IMR-90 (cell line): ENCODE measurements around the gene LDLRAD4. TPM values are rescaled to one million over a fixed set of nuclear protein-coding genes. Genes with fewer than 3 reads are reported as not detected.

Experiments used
- ATAC-seq: fragments of 200-7000 bp; cut with Tn5 transposase; 2 replicates; pipeline ENCODE4 v1.9.1; 2020; ENCODE audit warnings: low read depth, mild to moderate bottlenecking, moderate library complexity
- BruUV-seq: library from RNA; stranded (reverse); fragments of 400-500 nt; replicated peaks from 2 replicates; lab custom pipeline; 2021; lab: Mats Ljungman, UMichigan
- CTCF ChIA-PET: fragments of 300-600 bp; formaldehyde crosslinking; extraction: SDS; loops from one replicate; lab custom pipeline; 2021; ENCODE audit warnings: antibody characterized with exemption; lab: Yijun Ruan, JAX
- POLR2A ChIA-PET: fragments of 300-600 bp; sonication (Branson Sonifier 250); formaldehyde crosslinking; loops from one replicate; lab custom pipeline; 2022; ENCODE audit warnings: antibody characterized with exemption; ENCODE audit not compliant: unreplicated experiment; lab: Charles Lee
- DNase-seq: peaks from one replicate; pipeline ENCODE4 v3.0.0; 2013
- H2AFZ ChIP-seq: replicated peaks from 2 replicates; pipeline ENCODE3; 2013; ENCODE audit warnings: low read length, mild to moderate bottlenecking; ENCODE audit not compliant: poor library complexity
- H2AK5ac ChIP-seq: 2 replicates; pipeline ENCODE4 v1.6.1; 2013; ENCODE audit warnings: low read depth, low read length, inconsistent platforms
- H2AK9ac ChIP-seq: replicated peaks from 2 replicates; pipeline ENCODE3; 2013; ENCODE audit warnings: mild to moderate bottlenecking, low read depth, low read length, moderate library complexity; ENCODE audit not compliant: poor library complexity
- H2BK120ac ChIP-seq: 2 replicates; pipeline ENCODE4 v1.6.1; 2013; ENCODE audit warnings: low read depth, low read length, inconsistent platforms
- H2BK15ac ChIP-seq: 3 replicates; pipeline ENCODE4 v1.6.1; 2013; ENCODE audit warnings: low read depth, low read length, inconsistent platforms
- H2BK20ac ChIP-seq: 2 replicates; pipeline ENCODE4 v1.6.1; 2013; ENCODE audit warnings: low read depth, mild to moderate bottlenecking, inconsistent platforms, low read length, moderate library complexity
- H2BK5ac ChIP-seq: 2 replicates; pipeline ENCODE4 v1.6.1; 2013; ENCODE audit warnings: mild to moderate bottlenecking, low read depth, low read length, inconsistent platforms; ENCODE audit not compliant: poor library complexity, severe bottlenecking
- H3K14ac ChIP-seq: replicated peaks from 2 replicates; pipeline ENCODE4 v1.6.1; 2013; ENCODE audit warnings: low read depth, low read length, inconsistent platforms
- H3K18ac ChIP-seq: 2 replicates; pipeline ENCODE4 v1.6.1; 2013; ENCODE audit warnings: low read depth, low read length, control low read depth
- H3K23ac ChIP-seq: 2 replicates; pipeline ENCODE4 v1.6.1; 2013; ENCODE audit warnings: low read depth, low read length, inconsistent platforms
- H3K27ac ChIP-seq: 2 replicates; pipeline ENCODE4 v1.5.1; 2013; ENCODE audit warnings: mild to moderate bottlenecking, control low read depth, low read length; ENCODE audit not compliant: insufficient read depth
- H3K27me3 ChIP-seq: 2 replicates; pipeline ENCODE4 v1.6.1; 2013; ENCODE audit warnings: low read length; ENCODE audit not compliant: control insufficient read depth, insufficient read depth
- H3K36me3 ChIP-seq: 2 replicates; pipeline ENCODE4 v1.6.1; 2013; ENCODE audit warnings: low read length, mixed read lengths; ENCODE audit not compliant: control insufficient read depth, insufficient read depth
- H3K4ac ChIP-seq: 2 replicates; pipeline ENCODE4 v1.6.1; 2013; ENCODE audit warnings: low read depth, low read length, inconsistent platforms
- H3K4me1 ChIP-seq: 2 replicates; pipeline ENCODE4 v1.6.1; 2013; ENCODE audit warnings: low read length, mixed read lengths; ENCODE audit not compliant: control insufficient read depth, insufficient read depth
- H3K4me2 ChIP-seq: 2 replicates; pipeline ENCODE4 v1.6.1; 2013; ENCODE audit warnings: low read depth, mild to moderate bottlenecking, control low read depth, low read length, moderate library complexity
- H3K4me3 ChIP-seq: 2 replicates; pipeline ENCODE4 v1.5.1; 2013; ENCODE audit warnings: low read depth, mild to moderate bottlenecking, control low read depth, low read length, moderate library complexity; ENCODE audit not compliant: insufficient read depth
- H3K56ac ChIP-seq: 2 replicates; pipeline ENCODE4 v1.6.1; 2013; ENCODE audit warnings: low read length, inconsistent platforms; ENCODE audit not compliant: insufficient read depth; ENCODE audit errors: extremely low read depth
- H3K79me1 ChIP-seq, 2 experiments: 2 replicates each; pipeline ENCODE4 v1.6.1; 2013; ENCODE audit warnings: low read length in 2 of 2, inconsistent platforms in 1 of 2, low read depth in 1 of 2
- H3K9ac ChIP-seq: 2 replicates; pipeline ENCODE4 v1.6.1; 2013; ENCODE audit warnings: low read depth, low read length, control low read depth
- H3K9me1 ChIP-seq: 2 replicates; pipeline ENCODE4 v1.6.1; 2013; ENCODE audit warnings: low read length, inconsistent platforms; ENCODE audit not compliant: insufficient read depth
- H3K9me3 ChIP-seq: 2 replicates; pipeline ENCODE4 v1.6.1; 2013; ENCODE audit warnings: low read length; ENCODE audit not compliant: control insufficient read depth, insufficient read depth
- H4K20me1 ChIP-seq: 2 replicates; pipeline ENCODE4 v1.6.1; 2013; ENCODE audit warnings: low read length, inconsistent platforms; ENCODE audit not compliant: insufficient read depth
- H4K5ac ChIP-seq: 2 replicates; pipeline ENCODE4 v1.6.1; 2013; ENCODE audit warnings: mild to moderate bottlenecking, low read depth, low read length, control low read depth
- H4K8ac ChIP-seq, 2 experiments: 2 replicates each; pipeline ENCODE4 v1.6.1; 2013; ENCODE audit warnings: low read depth in 2 of 2, low read length in 2 of 2, control low read depth in 1 of 2, inconsistent platforms in 1 of 2
- H4K91ac ChIP-seq: 2 replicates; pipeline ENCODE4 v1.6.1; 2013; ENCODE audit warnings: low read depth, low read length, inconsistent platforms; ENCODE audit not compliant: insufficient read depth
- CHD1 ChIP-seq: IDR thresholded peaks from 2 replicates; pipeline ENCODE4 v1.6.1; 2012; ENCODE audit warnings: low read depth, low read length, improper control_type of control experiment
- FOS ChIP-seq: fragments of 150-350 bp; IDR thresholded peaks from 2 replicates; pipeline ENCODE4 v1.6.1; 2016; ENCODE audit warnings: low read depth, low read length
- POLR2A ChIP-seq: IDR thresholded peaks from 2 replicates; pipeline ENCODE4 v1.6.1; 2012; ENCODE audit warnings: mild to moderate bottlenecking, low read depth, low read length
- WGBS, 2 experiments: methylation state at CpG; one replicate each; pipeline versions ENCODE4 v1.1.5 to v1.1.7; 2013; ENCODE audit warnings: missing lambda C conversion rate in 2 of 2; ENCODE audit not compliant: insufficient read length in 1 of 2; ENCODE audit errors: extremely low coverage in 2 of 2; 5-methylcytosine and 5-hydroxymethylcytosine counted together
- dilution Hi-C: fragments of 300-500 bp; cut with HindIII; formaldehyde crosslinking; loops from one replicate; pipeline ENCODE4 v1.14.3; 2018; ENCODE audit warnings: low sequenced_read_pairs; ENCODE audit not compliant: unreplicated experiment
- in situ Hi-C: fragments of 300-500 bp; cut with MboI; formaldehyde crosslinking; loops from 3 replicates; pipeline ENCODE4 v1.14.3; 2019; ENCODE audit warnings: low sequenced_read_pairs, inconsistent platforms, mixed read lengths
- intact Hi-C: fragments of 100-400 bp; cut with micrococcal nuclease; formaldehyde crosslinking; loops from 2 replicates; pipeline ENCODE4 v1.10.0; 2022
- polyA plus RNA-seq, 3 experiments: library from polyadenylated mRNA; depleted of rRNA; stranded (reverse); fragments of >200 nt; gene quantifications; 2 replicates each; pipeline ENCODE4 v1.2.3, GENCODE V29; 2012; ENCODE audit warnings: low replicate concordance in 1 of 3
- total RNA-seq: library from RNA; depleted of rRNA; stranded (reverse); fragments of >200 nt; gene quantifications from 2 replicates; pipeline ENCODE4 v1.2.3, GENCODE V29; 2012

Gene LDLRAD4
- total and polyA plus RNA-seq, 2 of the 4 experiments (the other 2 are of a cell fraction), result not detected

DNA sequence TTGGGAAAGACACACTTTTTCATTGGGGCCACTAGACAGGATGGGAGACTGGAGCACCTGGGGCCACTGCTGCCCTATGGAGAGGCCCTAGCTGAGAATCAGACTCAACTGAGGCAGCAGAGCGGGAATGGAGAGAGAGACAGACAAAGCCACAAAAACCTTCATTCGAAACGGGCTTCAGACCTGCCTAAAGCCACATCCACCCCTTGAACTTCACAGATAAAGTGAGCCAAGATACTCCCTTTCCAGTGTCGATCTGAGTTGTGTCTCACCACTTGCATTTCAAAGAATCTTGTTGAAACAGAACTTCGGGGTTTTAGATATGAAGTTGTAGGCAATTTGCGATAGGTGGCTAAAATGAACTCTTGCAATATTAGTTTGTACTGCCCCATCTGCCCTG, 11.3 kb upstream of the LDLRAD4 start:
- Histone ChIP-seq H2AFZ (no peak overlapping the region), H3K56ac (no peak overlapping the region), H4K91ac (no peak overlapping the region), H2AK9ac (no peak overlapping the region), H3K9me3 (no peaks in the 10 kb centered on the region), H3K4me2 (no peak overlapping the region), H4K20me1 (no peaks in the 10 kb centered on the region), H3K4me1 (no peaks in the 10 kb centered on the region), H3K27ac (no peak overlapping the region), H2BK5ac (no peak overlapping the region), H3K79me1 (no peaks in the 10 kb centered on the region), H4K8ac (no peak overlapping the region), H3K18ac (no peak overlapping the region), H3K14ac (no peak overlapping the region), H2BK120ac (no peak overlapping the region), H3K4me3 (no peak overlapping the region), H3K23ac (no peak overlapping the region), H2BK20ac (no peak overlapping the region), H4K5ac (no peak overlapping the region), H2AK5ac (no peak overlapping the region), H2BK15ac (no peak overlapping the region), H3K9ac (no peak overlapping the region), H3K36me3 (no peaks in the 10 kb centered on the region), H3K4ac (no peak overlapping the region), H3K9me1 (no peaks in the 10 kb centered on the region), H3K27me3 (peaks cover 17% of the 10 kb centered on the region)
- in situ Hi-C loops (no loop called here), dilution Hi-C loops (no loop called here), intact Hi-C loops (no loop called here)
- DNase-seq (no peak), ATAC-seq (no peak)
- TF ChIP-seq CHD1, result no peak
- no peak for TF ChIP-seq POLR2A
- no peak for TF ChIP-seq FOS
- 100% methylated on average over 1 of the region's 6 CpGs; no CpG with 5 or more reads in 1 of the 2 experiments for WGBS, 2 experiments
- BruUV-seq, result no TSS peak
- CTCF ChIA-PET, result interaction anchor here (0.9 kb wide), 1 partner anchor 13 kb away, joined by 4 read pairs; no protein-coding TSS in a partner anchor
- POLR2A ChIA-PET, result no interaction called here
